HepG2 (cell line): ENCODE results near the gene CD248. TPM values are rescaled to one million over a fixed set of nuclear protein-coding genes. Genes with fewer than 3 reads are reported as not detected.

Experiments
- FOXJ3 ChIP-seq: sonication (generic); formaldehyde crosslinking; IDR thresholded peaks from 2 replicates; pipeline ENCODE4 v1.4.0; 2020; ENCODE audit warnings: missing genetic modification reagents, mild to moderate bottlenecking, borderline replicate concordance
- HDAC1 ChIP-seq: sonication (generic); formaldehyde crosslinking; IDR thresholded peaks from 2 replicates; pipeline ENCODE4 v1.5.1; 2020; ENCODE audit warnings: mild to moderate bottlenecking, missing genetic modification reagents
- JUN ChIP-seq: sonication (generic); formaldehyde crosslinking; IDR thresholded peaks from 2 replicates; pipeline ENCODE4 v1.4.0; 2020; ENCODE audit warnings: mild to moderate bottlenecking, missing genetic modification reagents
- KLF12 ChIP-seq: sonication (generic); formaldehyde crosslinking; IDR thresholded peaks from 2 replicates; pipeline ENCODE4 v1.4.0; 2020; ENCODE audit warnings: missing genetic modification reagents, borderline replicate concordance
- MTA3 ChIP-seq: sonication (generic); formaldehyde crosslinking; IDR thresholded peaks from 2 replicates; pipeline ENCODE4 v1.4.0; 2020; ENCODE audit warnings: missing genetic modification reagents
- NFIB ChIP-seq: sonication (generic); formaldehyde crosslinking; IDR thresholded peaks from 2 replicates; pipeline ENCODE4 v1.9.0; 2021; ENCODE audit warnings: missing genetic modification reagents, mild to moderate bottlenecking, borderline replicate concordance
- REXO4 ChIP-seq: sonication (generic); formaldehyde crosslinking; IDR thresholded peaks from 2 replicates; pipeline ENCODE4 v1.8.0; 2022; ENCODE audit warnings: missing genetic modification reagents, mild to moderate bottlenecking, borderline replicate concordance
- RFXANK ChIP-seq: IDR thresholded peaks from 2 replicates; pipeline ENCODE4 v1.6.1; 2016
- SALL1 ChIP-seq: sonication (generic); formaldehyde crosslinking; IDR thresholded peaks from 2 replicates; pipeline ENCODE4 v1.8.0; 2022; ENCODE audit warnings: mild to moderate bottlenecking, missing genetic modification reagents
- SALL2 ChIP-seq: sonication (generic); formaldehyde crosslinking; IDR thresholded peaks from 2 replicates; pipeline ENCODE4 v1.8.1; 2023; ENCODE audit warnings: mild to moderate bottlenecking, missing genetic modification reagents, inconsistent platforms
- SOX5 ChIP-seq: IDR thresholded peaks from 2 replicates; pipeline ENCODE4 v1.6.1; 2016; ENCODE audit warnings: borderline replicate concordance
- SP2 ChIP-seq: sonication (generic); formaldehyde crosslinking; IDR thresholded peaks from 2 replicates; pipeline ENCODE4 v1.5.1; 2020; ENCODE audit warnings: mild to moderate bottlenecking, missing genetic modification reagents
- SRSF9 ChIP-seq: fragments of 200-400 bp; formaldehyde crosslinking; IDR thresholded peaks from 2 replicates; pipeline ENCODE4 v1.6.1; 2018; ENCODE audit warnings: borderline replicate concordance, mild to moderate bottlenecking, low read depth, low read length; ENCODE audit not compliant: insufficient read depth, poor library complexity, severe bottlenecking
- TCF12 ChIP-seq, 2 experiments: fragments of 450-650 bp in 1 of 2; sonication (generic) in 1 of 2; formaldehyde crosslinking in 1 of 2; IDR thresholded peaks; 2 replicates each; pipeline versions ENCODE4 v1.6.1 to v1.8.0; 2017 to 2022; ENCODE audit warnings: antibody characterized with exemption in 1 of 2, mild to moderate bottlenecking in 1 of 2, missing genetic modification reagents in 1 of 2, moderate library complexity in 1 of 2
- TFDP1 ChIP-seq: IDR thresholded peaks from 2 replicates; pipeline ENCODE4 v1.6.1; 2016; ENCODE audit warnings: missing compliant biosample characterization, missing genetic modification reagents, borderline replicate concordance
- TIGD3 ChIP-seq: sonication (generic); formaldehyde crosslinking; IDR thresholded peaks from 2 replicates; pipeline ENCODE4 v1.5.1; 2020; ENCODE audit warnings: mild to moderate bottlenecking, missing genetic modification reagents, borderline replicate concordance
- ZNF264 ChIP-seq: sonication (generic); formaldehyde crosslinking; IDR thresholded peaks from 2 replicates; pipeline ENCODE4 v1.4.0; 2020; ENCODE audit warnings: missing genetic modification reagents
- ZNF569 ChIP-seq: sonication (generic); formaldehyde crosslinking; IDR thresholded peaks from 2 replicates; pipeline ENCODE4 v1.5.0; 2020; ENCODE audit warnings: mild to moderate bottlenecking, missing genetic modification reagents, moderate library complexity, borderline replicate concordance
- ZNF577 ChIP-seq: sonication (generic); formaldehyde crosslinking; IDR thresholded peaks from 2 replicates; pipeline ENCODE4 v1.4.0; 2020; ENCODE audit warnings: mild to moderate bottlenecking, low read depth, missing genetic modification reagents, borderline replicate concordance
- ZNF644 ChIP-seq: IDR thresholded peaks from 2 replicates; pipeline ENCODE4 v1.6.1; 2016; ENCODE audit warnings: low read depth
- ZNF766 ChIP-seq: sonication (generic); formaldehyde crosslinking; IDR thresholded peaks from 2 replicates; pipeline ENCODE4 v1.5.0; 2020; ENCODE audit warnings: missing genetic modification reagents, borderline replicate concordance
- ZNF782 ChIP-seq: sonication (generic); formaldehyde crosslinking; IDR thresholded peaks from 2 replicates; pipeline ENCODE4 v1.4.0; 2020; ENCODE audit warnings: missing genetic modification reagents, mild to moderate bottlenecking, borderline replicate concordance
- ZNF790 ChIP-seq: sonication (generic); formaldehyde crosslinking; IDR thresholded peaks from 2 replicates; pipeline ENCODE4 v1.8.0; 2022; ENCODE audit warnings: missing genetic modification reagents, mild to moderate bottlenecking, borderline replicate concordance
- ZNF83 ChIP-seq: sonication (generic); formaldehyde crosslinking; IDR thresholded peaks from 2 replicates; pipeline ENCODE4 v1.4.0; 2020; ENCODE audit warnings: missing genetic modification reagents, mild to moderate bottlenecking, borderline replicate concordance
- polyA plus RNA-seq, 8 experiments: library from polyadenylated mRNA; depleted of rRNA in 3 of 8; stranded (reverse) in 7 of 8; unstranded in 1 of 8; fragments of >200 nt; fragmentation: Illumina TruSeq in 4 of 8; extraction: Trizol in 4 of 8; gene quantifications; 2 replicates each; pipeline versions ENCODE4 v1.2.1 to v1.2.3, GENCODE V29; 2011 to 2016; ENCODE audit warnings: low read depth in 4 of 8, missing spikeins in 1 of 8, mixed read lengths in 1 of 8; ENCODE audit not compliant: insufficient read depth in 1 of 8
- total RNA-seq, 5 experiments: library from RNA; depleted of rRNA; stranded (reverse); fragments of >200 nt; fragmentation: Illumina TruSeq; extraction: Trizol; gene quantifications; 2 replicates each; pipeline ENCODE4 v1.2.3, GENCODE V29; 2016; ENCODE audit warnings: low read depth in 1 of 5
- TF ChIP-seq, protein P1 (sequence below): sonication (generic); formaldehyde crosslinking; IDR thresholded peaks from 2 replicates; pipeline ENCODE4 v1.8.0; 2022; ENCODE audit warnings: mild to moderate bottlenecking, missing genetic modification reagents, moderate library complexity

CD248 gene
- total and polyA plus RNA-seq, 2 of the 13 experiments (the other 11 are each of a cell fraction or from before 2014, with no cell fraction given) = 0.25 to 0.35 TPM

DNA sequence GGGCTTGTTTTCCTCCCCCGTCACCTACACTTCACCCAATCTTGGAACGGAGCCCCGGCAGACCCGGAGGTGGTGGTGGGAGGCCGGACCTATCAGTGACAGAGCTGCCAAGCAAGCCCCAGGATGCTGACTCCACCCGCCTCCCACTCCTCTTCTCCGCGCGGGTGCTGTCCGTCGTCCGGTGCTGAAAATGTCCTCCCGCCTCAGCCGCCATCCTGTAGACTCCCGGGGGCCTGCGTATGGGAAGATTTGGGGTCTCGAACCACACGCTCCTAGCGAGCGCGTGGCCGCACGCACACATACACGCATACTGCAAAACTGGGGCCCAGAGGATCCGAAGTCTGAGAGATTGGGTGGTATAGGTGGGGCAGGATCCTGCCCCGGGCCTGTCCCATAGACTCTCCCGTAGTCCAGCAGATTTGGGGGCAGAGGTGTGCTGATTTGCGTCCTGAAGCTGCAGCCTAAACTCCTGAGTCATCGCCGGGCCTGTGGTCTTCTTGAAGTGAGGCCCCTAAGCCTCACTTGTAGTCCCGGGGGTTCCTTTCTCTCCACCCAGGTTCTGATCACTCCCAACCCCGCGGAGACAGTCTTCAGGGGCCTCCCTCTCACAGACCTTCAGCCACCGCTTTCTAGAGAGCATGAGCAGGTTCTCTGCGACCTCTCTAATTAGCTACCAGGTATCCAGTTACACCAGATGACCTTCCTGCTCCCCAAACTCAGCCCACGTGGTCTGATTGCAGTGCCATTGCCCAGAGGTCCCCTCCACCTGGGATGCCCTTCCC, 27.1 kb downstream of the CD248 start (continued):
- TF ChIP-seq TIGD3 (CRISPR knock-in tag) (peak; percentile 82; the same call in 1 of the 2 replicates), SALL1 (CRISPR knock-in tag) (peak; percentile 87), JUN (CRISPR knock-in tag) (no peak), ZNF264 (CRISPR knock-in tag) (0 out of 2 replicates have a peak, but pooled peaks have one; percentile 53), TFDP1 (no peak), SALL2 (0 out of 2 replicates have a peak, but pooled peaks have one; percentile 15), ZNF790 (CRISPR knock-in tag) (peak; percentile 67; the same call in 1 of the 2 replicates), SRSF9 (no peak), SOX5 (no peak), KLF12 (no peak), MTA3 (CRISPR knock-in tag) (no peak), FOXJ3 (no peak; the same call in 1 of the 2 replicates), SP2 (CRISPR knock-in tag) (no peak), ZNF782 (CRISPR knock-in tag) (0 out of 2 replicates have a peak, but pooled peaks have one; percentile 67), RFXANK (CRISPR knock-in tag) (no peak), HDAC1 (peak; percentile 90), ZNF644 (CRISPR knock-in tag) (0 out of 2 replicates have a peak, but pooled peaks have one; percentile 19), ZNF766 (CRISPR knock-in tag) (peak; percentile 48; the same call in 1 of the 2 replicates), NFIB (CRISPR knock-in tag) (no peak), ZNF569 (no peak), REXO4 (CRISPR knock-in tag) (no peak), ZNF577 (CRISPR knock-in tag) (peak; percentile 92; the same call in 1 of the 2 replicates), TCF12 (IDR thresholded peaks at IDR 0.05) (no peak), TCF12 (CRISPR knock-in tag; IDR thresholded peaks at IDR 0.05) (0 out of 2 replicates have a peak, but pooled peaks have one; percentile 41), ZNF83 (no peak)
- TF ChIP-seq, protein P1, sequence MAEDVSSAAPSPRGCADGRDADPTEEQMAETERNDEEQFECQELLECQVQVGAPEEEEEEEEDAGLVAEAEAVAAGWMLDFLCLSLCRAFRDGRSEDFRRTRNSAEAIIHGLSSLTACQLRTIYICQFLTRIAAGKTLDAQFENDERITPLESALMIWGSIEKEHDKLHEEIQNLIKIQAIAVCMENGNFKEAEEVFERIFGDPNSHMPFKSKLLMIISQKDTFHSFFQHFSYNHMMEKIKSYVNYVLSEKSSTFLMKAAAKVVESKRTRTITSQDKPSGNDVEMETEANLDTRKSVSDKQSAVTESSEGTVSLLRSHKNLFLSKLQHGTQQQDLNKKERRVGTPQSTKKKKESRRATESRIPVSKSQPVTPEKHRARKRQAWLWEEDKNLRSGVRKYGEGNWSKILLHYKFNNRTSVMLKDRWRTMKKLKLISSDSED = no peak; the same call in 1 of the 2 replicates
